ENCODE measurements around the gene SLC19A1.

DNA sequence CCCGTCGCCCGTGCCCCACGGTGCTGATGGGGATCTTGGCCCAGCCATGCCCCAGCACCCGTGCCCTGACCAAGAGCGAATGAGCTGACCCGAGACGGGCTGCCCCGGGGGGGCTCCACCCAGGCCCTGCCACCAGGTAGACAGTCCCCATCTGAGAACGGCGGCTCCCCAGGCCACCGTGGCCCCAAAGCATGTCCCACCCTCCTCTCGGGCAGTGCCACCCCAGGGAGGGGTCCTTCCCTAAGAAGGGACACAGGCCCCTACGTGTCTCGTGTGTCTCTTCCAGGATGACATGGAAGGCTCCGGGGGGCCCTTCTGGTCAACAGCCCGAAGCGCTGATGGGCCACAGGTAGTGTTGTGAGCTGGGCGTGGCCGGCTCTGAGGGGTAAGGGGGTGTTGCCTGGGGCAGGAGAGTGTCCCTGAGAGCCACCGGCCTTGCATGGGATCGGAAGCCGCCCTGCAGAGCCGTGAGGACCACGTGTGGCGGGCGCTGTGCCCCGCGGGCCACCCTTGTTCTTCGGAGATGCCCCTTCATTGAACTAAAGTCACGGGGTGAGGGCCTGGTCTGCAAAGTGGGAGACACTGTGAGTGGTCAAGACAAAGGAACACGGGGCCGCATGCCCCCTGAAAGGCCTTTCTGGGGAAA is 55.0 kb downstream of the SLC19A1 start:
- TF ChIP-seq, protein P1, sequence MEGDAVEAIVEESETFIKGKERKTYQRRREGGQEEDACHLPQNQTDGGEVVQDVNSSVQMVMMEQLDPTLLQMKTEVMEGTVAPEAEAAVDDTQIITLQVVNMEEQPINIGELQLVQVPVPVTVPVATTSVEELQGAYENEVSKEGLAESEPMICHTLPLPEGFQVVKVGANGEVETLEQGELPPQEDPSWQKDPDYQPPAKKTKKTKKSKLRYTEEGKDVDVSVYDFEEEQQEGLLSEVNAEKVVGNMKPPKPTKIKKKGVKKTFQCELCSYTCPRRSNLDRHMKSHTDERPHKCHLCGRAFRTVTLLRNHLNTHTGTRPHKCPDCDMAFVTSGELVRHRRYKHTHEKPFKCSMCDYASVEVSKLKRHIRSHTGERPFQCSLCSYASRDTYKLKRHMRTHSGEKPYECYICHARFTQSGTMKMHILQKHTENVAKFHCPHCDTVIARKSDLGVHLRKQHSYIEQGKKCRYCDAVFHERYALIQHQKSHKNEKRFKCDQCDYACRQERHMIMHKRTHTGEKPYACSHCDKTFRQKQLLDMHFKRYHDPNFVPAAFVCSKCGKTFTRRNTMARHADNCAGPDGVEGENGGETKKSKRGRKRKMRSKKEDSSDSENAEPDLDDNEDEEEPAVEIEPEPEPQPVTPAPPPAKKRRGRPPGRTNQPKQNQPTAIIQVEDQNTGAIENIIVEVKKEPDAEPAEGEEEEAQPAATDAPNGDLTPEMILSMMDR (IDR thresholded peaks at IDR 0.05): no peak
- TF ChIP-seq POLR2A (IDR thresholded peaks at IDR 0.05) (no peak), POLR2AphosphoS5 (IDR thresholded peaks at IDR 0.05) (no peak)
